Measurements from ENCODE around the gene CSRNP3. TPM values are rescaled to one million over a fixed set of nuclear protein-coding genes. Genes with fewer than 3 reads are reported as not detected.

CSRNP3 gene
- total and polyA plus RNA-seq, 8 donors = under 0.01 to 9.9 (median 0.58) TPM; not detected in 1

GRCh38 chr2:165450156-165450555, 19.3 kb upstream of the CSRNP3 start:
- 38 to 67% (median 63%) methylated on average over 1 of the region's 1 CpG for WGBS, 5 donors
- intact Hi-C loops (cut with DNase I; ENCODE audit: low total_unique reads) = no loop called here
- TF ChIP-seq POLR2A (IDR thresholded peaks at IDR 0.05) (no peak), POLR2AphosphoS5 (IDR thresholded peaks at IDR 0.05) (no peak), EP300 (IDR thresholded peaks at IDR 0.05) (no peak), CTCF (IDR thresholded peaks at IDR 0.05) (no peak)

GRCh38 chr2:165452327-165452726, 17.2 kb upstream of the CSRNP3 start:
- DNase-seq = no peak
- H3K4me3 ChIP-seq = no peak overlapping the region
- TF ChIP-seq EP300 (IDR thresholded peaks at IDR 0.05) (no peak), POLR2A (IDR thresholded peaks at IDR 0.05) (no peak), CTCF (IDR thresholded peaks at IDR 0.05) (no peak), POLR2AphosphoS5 (IDR thresholded peaks at IDR 0.05) (no peak)
- WGBS, 5 donors = 78 to 92% (median 88%) methylated on average over 2 of the region's 2 CpGs
- no peaks in the 10 kb centered on the region for H3K4me1 ChIP-seq
- intact Hi-C loops (cut with DNase I; ENCODE audit: low total_unique reads) = no loop called here
- no peaks in the 10 kb centered on the region for H3K27me3 ChIP-seq
- H3K9me3 ChIP-seq = no peaks in the 10 kb centered on the region
- no peaks in the 10 kb centered on the region for H3K36me3 ChIP-seq
- H3K27ac ChIP-seq = no peak overlapping the region

More at GRCh38 chr2:165450156-165450555, 19.3 kb upstream of the CSRNP3 start:
- peak in 1 of 2 donors; percentile 46 for DNase-seq
- Histone ChIP-seq H3K4me3 (no peak overlapping the region), H3K27ac (no peak overlapping the region), H3K9me3 (no peaks in the 10 kb centered on the region), H3K27me3 (no peaks in the 10 kb centered on the region), H3K36me3 (no peaks in the 10 kb centered on the region), H3K4me1 (no peaks in the 10 kb centered on the region)

GRCh38 chr2:165453561-165454094, 15.9 kb upstream of the CSRNP3 start:
- WGBS, 5 donors = 85 to 97% (median 92%) methylated on average over 5 of the region's 5 CpGs
- Histone ChIP-seq H3K4me1 (no peaks in the 10 kb centered on the region), H3K27ac (no peak overlapping the region), H3K4me3 (no peak overlapping the region), H3K9me3 (no peaks in the 10 kb centered on the region), H3K27me3 (no peaks in the 10 kb centered on the region), H3K36me3 (no peaks in the 10 kb centered on the region)
- TF ChIP-seq CTCF (IDR thresholded peaks at IDR 0.05) (no peak), EP300 (IDR thresholded peaks at IDR 0.05) (no peak), POLR2A (IDR thresholded peaks at IDR 0.05) (no peak), POLR2AphosphoS5 (IDR thresholded peaks at IDR 0.05) (no peak)
- intact Hi-C loops (cut with DNase I; ENCODE audit: low total_unique reads) = no loop called here
- no peak for DNase-seq

GRCh38 chr2:165454905-165455304, 14.6 kb upstream of the CSRNP3 start:
- WGBS, 5 donors = 40 to 92% (median 87%) methylated on average over 1 of the region's 1 CpG

More at GRCh38 chr2:165454905-165455304, 14.6 kb upstream of the CSRNP3 start:
- H3K4me1 ChIP-seq = no peaks in the 10 kb centered on the region
- no peak overlapping the region for H3K4me3 ChIP-seq
- H3K9me3 ChIP-seq = no peaks in the 10 kb centered on the region
- intact Hi-C loops (cut with DNase I; ENCODE audit: low total_unique reads) = no loop called here
- H3K27me3 ChIP-seq = no peaks in the 10 kb centered on the region
- H3K36me3 ChIP-seq = no peaks in the 10 kb centered on the region
- no peak overlapping the region for H3K27ac ChIP-seq
- TF ChIP-seq CTCF (IDR thresholded peaks at IDR 0.05) (no peak), EP300 (IDR thresholded peaks at IDR 0.05) (no peak), POLR2AphosphoS5 (IDR thresholded peaks at IDR 0.05) (no peak), POLR2A (IDR thresholded peaks at IDR 0.05) (no peak)
- DNase-seq = no peak

Data from stomach (tissue), 9 donors.